Measurements from ENCODE around the gene MPO. TPM values are rescaled to one million over a fixed set of nuclear protein-coding genes. Genes with fewer than 3 reads are reported as not detected.

MPO gene
- total RNA-seq, 4 donors from 2014 or later: 0.19 to 0.34 TPM; not detected in 2

DNA sequence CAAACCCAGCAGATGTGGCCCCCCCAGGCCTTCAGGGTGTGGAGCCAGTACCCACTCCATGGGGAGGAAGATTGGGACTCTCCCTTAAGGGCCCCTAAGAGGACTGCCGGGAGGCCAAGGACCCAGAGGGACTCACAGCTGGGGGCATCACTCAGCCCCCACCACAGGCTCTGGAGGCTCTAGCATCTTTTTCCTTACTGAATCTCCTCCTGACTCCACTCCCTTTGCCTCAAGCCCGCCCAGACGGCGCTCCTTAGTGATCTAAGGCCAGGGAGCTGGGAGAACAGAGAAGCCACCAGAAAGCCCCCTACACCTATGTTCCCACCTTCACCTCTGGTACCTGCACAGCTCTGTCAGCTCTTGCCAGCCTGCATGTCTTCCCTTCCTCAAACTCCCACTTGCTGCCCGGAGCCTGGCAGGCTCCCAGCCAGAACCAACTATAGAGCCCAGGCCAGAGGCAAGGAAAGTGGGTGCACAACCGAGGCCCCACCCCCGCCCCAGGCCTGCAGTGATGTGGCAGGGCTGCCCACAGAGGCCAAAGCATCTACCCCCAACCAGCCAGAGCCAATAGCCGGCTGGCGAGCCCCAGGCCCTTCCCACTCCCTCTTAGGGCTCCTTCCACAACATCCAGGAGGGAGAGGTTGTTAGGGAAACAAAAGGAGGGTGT lies 22.3 kb upstream of the MPO start:
- TF ChIP-seq, protein P1, sequence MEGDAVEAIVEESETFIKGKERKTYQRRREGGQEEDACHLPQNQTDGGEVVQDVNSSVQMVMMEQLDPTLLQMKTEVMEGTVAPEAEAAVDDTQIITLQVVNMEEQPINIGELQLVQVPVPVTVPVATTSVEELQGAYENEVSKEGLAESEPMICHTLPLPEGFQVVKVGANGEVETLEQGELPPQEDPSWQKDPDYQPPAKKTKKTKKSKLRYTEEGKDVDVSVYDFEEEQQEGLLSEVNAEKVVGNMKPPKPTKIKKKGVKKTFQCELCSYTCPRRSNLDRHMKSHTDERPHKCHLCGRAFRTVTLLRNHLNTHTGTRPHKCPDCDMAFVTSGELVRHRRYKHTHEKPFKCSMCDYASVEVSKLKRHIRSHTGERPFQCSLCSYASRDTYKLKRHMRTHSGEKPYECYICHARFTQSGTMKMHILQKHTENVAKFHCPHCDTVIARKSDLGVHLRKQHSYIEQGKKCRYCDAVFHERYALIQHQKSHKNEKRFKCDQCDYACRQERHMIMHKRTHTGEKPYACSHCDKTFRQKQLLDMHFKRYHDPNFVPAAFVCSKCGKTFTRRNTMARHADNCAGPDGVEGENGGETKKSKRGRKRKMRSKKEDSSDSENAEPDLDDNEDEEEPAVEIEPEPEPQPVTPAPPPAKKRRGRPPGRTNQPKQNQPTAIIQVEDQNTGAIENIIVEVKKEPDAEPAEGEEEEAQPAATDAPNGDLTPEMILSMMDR (IDR thresholded peaks at IDR 0.05; ENCODE audit: low read depth): no peak

DNA sequence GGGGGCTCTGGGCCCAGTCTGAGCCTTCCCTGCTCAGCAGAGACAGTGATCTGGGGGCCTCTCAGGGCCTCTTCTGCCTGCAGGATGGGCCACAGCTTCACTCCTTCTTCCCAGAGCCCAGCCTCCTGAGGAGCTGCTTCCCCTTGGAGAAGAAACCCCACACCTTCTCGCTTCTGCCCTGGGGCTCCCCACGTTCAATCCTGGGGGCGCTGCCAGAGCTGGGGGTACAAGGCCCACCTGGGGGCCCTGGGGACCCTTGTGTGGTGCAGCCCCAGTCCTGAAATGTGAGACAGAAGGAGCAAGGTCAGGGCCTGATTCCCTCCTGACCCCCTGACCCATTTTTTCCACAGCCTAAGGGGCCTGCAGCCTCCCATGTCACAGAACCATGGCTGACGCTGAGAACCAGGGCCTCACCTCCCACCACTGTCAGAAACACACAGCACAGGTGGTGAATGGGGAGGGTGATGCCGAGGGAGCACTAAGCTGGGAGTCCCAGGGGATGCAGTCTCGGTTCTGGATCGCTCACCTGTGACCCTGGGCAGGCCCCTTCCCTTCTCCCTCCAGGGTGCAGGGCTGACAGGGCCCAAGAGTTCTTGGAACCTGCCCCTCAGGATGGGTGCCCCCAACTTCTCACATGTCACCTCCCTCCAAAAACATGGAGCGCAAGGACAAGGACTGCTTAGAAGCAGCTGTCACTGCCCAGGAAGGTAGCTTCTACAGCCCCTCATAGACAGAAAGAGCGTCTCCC lies 21.6 kb upstream of the MPO start:
- TF ChIP-seq, protein P1 (IDR thresholded peaks at IDR 0.05; ENCODE audit: low read depth): no peak

DNA sequence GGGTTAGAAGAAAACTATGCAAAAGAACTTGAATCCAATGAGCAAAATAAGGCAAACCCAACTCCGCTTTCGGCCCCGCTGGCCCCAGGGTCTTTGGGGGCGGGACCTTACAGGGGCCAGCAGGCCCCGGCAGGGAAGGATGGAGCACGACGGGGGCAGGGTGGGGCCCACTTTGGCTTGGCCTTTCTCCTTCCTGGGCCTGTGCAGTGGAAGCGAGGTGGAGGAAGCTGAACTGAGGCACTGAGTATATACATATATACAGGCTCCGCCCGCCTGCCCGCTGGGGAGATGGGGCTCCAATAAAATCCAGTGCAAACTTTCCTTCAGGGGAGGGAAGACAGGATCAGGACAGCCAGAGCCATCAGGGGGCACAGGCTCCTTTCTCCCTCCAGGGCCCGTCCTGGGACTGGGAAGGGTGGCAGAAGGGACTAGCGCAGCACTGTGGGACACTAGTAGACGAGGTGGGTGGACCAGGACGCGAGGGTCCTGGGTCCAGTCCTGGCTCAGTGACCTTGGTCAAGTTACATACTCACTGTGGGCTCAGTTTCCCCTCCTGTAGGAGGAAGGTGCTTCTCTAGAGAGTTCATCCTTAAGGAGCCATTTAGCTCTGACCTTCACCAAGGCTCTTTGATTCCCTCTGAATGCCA lies 20.9 kb upstream of the MPO start:
- TF ChIP-seq, protein P1 (IDR thresholded peaks at IDR 0.05; ENCODE audit: low read depth): no peak

DNA sequence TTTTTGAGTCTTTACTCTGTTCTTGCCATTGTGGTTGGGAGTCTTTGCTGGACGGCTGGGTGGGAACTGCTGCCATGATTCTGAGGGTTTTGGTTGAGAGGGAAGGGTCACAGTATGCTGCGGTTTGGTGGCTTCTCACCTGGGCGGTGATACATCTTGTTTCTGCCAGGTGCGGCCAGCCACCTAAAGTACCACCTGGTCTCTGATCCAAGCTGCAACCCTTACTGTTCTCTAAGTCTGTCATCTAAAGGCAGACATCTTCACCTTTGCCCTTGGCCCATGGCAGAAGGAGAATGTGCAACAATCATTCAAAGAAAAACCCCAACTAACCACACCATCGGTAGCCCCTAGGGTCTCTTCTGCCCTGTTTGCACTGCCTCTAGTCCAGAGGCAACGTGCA lies 19.6 kb upstream of the MPO start:
- TF ChIP-seq, protein P1 (IDR thresholded peaks at IDR 0.05; ENCODE audit: low read depth): no peak

DNA sequence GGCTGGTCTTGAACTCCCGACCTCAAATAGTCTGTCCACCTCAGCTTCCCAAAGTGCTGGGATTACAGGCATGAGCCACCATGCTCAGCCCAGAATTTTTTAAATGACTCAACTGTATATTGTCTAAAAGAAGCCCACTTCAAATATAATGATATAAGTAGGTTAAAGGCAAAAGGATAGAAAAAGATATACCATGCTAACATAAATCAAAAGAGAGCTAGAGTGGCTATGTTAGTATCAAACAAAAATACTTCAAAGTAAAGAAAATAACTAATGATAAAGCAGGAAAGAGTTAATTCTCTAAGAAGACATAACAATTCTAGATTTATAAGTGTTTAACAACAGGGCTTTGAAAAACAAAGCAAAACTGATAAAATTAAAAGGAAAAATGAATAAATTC lies 13.3 kb upstream of the MPO start:
- TF ChIP-seq, protein P1 (IDR thresholded peaks at IDR 0.05; ENCODE audit: low read depth): no peak

DNA sequence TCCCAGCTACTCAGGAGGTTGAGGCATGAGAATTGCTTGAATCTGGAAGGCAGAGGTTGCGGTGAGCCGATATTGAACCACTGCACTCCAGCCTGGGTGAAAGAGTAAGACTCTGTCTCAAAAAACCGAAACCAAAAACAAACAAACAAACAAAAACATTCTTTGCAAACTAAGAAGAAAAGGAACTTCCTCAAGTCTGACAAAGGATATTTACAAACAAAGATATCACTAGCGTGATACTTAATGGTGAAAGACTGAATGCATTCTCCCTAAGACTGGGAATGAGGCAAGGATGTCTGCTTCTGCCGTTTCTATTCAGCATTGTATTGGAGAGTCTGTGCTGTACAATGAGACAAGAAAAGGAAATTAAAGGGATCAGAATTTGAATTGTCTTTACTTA lies 10.5 kb upstream of the MPO start:
- TF ChIP-seq, protein P1 (IDR thresholded peaks at IDR 0.05; ENCODE audit: low read depth): no peak

DNA sequence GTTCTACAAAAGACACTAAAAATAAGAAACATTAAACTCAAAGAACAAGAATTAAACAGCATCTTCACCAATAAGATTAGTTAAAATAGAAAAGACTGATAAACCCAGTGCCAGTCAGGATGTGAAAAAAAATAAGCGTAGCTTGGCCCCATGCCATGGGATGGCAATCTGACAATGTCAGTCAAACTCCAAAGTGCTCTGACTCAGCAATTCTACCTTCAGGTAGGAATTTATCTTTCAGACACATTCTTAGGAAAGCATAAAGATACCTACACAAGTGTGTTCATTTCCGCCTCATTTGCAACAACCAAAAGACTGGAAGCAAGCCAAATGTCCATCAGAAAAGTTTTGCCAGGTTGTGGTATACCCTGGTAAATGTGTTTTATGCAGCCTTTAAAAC lies 9.1 kb upstream of the MPO start:
- TF ChIP-seq, protein P1 (IDR thresholded peaks at IDR 0.05; ENCODE audit: low read depth): no peak

All from subcutaneous adipose tissue (tissue), 4 donors.